Measurements from ENCODE around the gene RFXANK.
"Not testable (repeated sequence)": the region's sequence is repeated elsewhere in the genome, so short reads cannot be mapped to it uniquely, and the experiment has no call there.

The RFXANK gene

DNA sequence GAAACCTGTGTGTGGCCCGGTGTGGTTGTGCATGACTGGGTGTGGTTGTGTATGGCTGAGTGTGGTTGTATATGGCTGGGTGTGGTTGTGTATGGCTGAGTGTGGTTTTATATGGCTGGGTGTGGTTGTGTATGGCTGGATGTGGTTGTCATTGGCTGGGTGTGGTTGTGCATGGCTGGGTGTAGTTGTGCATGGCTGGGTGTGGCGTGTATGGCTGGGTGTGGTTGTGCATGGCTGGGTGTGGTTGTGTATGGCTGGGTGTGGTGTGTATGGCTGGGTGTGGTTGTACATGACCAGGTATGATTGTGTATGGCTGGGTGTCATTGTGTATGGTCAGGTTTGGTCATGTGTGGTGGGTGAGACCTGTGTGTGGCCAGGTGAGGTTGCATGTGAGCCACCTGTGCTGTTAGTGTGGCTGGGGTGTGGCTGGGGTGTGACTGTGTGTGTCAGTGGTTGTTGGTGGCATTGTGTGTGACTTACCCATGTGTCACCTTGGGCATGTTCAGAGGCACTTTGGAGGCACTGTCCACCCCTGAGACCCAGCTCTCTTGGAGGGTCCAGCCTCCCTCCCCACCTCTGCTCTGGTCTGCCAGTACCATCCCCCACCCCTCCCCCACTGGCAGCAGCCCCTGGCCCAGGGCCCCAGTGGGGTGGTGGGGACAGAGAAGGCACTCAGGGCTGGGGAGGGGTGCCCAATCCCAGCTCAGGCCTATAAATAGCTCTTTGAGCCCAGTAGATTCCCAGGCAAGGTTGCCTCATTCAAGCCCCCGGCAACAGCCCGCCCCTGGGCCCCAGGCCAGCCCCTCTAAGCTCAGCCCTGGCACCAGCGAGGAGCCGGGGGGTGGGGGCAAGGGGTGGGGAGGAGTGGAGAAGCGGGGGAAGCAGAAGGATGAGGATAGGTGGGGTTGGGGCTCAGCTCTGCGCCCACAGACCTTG lies 15.8 kb downstream of the RFXANK start:
- DNase-seq: peak; percentile 71

DNA sequence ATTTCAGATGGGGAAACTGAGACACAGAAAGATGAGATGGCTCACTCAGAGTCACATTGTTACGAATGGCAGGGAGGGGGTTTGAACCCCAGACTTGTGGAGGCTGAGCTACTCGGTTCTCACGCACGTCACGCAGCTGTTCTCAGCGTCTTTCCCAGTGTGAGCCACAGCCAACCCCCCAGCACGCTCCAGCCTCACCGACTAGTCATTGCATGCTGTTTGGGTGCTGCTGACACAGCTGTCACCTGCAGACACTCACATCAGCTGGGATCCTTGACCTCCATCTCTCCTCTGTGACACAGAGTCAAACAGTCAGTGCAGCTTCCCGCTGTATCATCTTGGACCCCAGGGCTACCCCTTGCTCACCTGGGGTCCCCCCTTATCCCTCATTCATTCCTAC lies 17.3 kb downstream of the RFXANK start:
- DNase-seq: no peak

DNA sequence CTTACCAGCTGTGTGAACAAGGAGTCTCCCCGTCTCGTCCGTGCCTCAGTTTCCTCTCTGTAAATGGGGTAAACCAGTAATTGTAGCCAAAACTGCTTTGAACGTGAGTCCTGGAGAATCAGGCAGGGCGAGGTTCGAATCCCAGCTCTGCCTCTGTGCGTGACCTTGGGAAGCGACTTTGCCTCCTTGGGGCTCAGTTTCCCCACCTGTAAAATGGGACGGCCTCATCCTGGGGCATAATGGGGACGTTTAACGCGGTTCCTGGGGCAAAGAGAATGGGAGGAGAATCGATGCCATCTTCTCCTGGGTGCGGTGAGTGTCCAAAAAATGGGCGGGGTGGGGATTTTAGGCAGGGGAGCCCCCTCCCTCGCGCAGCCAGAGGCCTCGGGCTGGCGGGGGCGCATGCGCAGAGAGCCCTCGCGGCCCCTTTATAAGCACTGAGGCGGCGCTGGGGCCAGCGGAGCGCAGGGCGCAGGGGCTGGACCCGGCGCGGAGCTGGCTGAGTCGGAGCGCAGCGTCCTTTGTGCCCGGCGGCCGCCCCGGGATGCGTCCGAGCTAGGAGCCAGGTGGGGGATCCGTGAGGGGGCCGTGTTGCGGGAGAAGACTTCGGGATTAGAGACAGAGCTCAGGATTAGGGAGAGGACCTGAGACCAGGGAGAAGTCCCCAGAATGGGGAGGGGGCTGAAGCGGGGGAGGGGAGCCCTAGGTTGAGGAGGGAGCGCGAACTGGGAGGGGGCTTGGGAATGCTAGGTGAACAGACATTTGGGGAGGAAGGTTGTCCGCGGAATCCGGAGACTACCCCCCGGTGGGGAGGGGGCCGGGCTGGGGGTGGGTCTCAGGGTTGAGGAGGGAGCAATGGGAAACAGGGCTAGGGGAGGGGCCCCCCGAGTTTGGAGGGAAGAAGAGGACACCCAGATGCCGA lies 19.7 kb downstream of the RFXANK start, which contains the start of gene NCAN:
TSS of gene NCAN (plus strand) at position 460 of the 922 bp plus-strand sequence. CDS start 4,996 bp downstream, outside the sequence.
- DNase-seq: peak; percentile 8

DNA sequence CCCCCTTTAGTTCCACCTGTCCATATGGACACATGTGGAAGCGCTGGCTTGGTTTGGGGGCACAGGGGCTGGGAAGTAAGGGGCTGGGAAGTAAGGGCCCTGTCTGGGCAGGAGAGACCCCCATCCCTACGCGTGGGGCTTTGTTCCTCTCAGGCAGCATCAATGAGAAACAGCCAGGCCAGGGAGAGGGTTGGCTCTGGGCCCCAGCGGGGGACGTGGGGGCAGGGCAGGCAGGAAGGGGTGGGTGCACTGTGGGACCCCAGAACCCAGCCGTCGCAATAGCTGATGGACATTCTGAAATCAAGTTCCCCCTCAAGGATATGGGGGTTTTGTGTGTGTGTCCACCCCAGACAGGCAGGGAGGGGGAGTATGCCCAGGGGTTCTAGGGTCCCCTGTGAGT lies 20.9 kb downstream of the RFXANK start:
- DNase-seq: no peak

DNA sequence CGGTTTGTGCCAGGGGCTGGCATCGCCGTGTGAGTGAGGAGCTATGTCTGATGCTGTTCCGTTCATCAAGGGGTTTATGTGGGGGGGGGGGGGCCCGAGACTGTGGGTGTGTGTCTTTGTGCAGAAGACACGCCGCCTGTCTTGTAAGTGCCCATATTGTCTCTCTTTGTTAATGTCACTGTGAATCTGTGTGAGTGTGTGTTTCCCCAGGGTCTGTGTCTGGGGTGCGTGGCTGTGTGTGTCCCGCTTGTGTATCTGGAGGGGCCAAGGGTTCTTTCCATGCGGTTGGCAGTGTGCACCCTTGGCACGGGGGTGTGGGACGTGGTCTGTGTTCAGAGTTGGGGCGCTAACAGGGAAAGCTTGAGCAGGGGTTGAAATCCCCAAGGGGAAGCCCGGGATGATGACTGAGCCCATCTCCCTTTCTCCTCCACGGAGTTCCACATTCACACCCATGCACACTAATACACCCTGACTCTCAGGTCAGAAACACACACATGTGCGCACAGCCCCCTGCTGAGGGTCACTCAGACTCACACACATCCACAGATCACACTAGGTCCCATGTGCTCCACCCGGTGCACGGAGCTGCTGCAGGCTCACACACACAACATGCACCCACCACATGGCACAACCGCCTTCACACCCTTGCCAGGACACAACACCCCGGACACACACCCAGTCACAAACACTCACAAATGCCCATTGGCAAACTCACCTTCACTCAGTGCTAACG lies 21.5 kb downstream of the RFXANK start:
- DNase-seq: no peak

DNA sequence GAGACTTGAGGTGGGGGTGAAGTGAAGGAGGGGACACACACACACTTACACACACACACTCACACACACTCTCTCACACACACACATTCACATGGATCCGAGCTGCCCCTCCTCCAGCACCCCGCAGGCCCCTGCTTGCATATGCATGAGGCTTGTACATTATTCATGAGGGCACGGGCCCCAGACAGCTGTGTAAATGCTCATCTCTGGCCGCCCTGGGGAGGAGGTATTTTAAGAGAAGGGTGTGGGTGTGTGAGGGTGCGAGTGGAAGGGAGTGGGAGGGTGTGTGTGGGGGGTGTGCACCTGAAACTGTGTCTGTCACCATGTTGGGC lies 22.1 kb downstream of the RFXANK start:
- DNase-seq: no peak

DNA sequence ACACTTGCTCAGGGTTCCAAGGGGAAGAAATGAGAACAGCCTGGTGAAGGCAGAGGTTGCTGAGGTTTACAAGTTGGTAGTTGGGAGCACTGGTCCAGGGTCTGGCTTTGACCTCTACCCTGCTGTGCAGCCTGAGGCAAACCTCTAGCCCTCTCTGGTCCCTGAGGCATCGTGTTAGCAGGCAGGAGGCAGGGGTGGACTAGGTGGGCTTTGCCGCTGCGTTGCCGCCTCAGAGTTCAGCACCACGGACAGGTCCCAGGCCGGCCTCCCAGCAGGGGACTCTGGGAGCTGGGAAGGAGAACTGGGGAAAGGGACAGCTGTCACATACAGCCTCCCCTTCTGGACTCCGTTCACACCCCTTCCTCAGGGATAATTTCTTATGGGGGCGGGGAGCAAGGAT lies 22.8 kb downstream of the RFXANK start:
- DNase-seq: no peak

DNA sequence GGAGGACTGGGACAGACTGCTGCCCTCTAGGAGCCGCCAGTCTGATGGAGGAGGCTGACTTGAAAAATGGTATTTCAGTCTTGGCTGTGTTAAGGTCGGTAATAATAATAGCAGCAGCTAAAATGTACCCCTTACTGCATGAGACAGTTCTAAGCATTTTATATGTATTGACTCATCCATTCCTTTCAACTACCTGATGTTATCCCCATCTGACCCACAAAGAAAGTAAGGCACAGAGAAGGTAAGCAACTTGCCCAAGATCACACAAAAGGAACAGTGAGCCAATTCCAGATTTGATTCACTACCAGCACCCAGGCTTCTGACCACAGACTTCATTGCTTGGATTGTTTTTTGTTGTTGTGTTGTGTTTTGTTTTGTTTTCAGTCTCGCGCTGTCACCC lies 23.7 kb downstream of the RFXANK start:
- DNase-seq: no peak

DNA sequence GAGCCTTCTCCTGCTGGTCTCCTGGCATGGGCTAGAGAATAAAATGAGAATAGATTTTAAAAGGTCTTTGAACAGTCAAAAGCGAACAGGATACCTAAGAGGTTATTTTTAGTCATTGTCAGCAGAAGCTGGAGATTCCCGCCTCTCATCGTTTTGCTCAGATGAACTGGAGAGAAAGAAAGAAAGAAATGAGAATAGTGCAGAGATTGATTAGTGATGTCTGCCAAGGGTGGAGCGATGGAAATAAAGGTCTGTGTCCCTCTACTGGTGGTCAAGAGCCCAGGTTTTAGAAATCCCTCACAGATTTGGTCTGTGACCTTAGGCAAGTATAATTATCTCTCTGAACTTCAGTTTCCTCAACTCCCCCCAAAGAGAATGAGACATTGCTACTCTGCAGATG lies 25.0 kb downstream of the RFXANK start:
- no peak for DNase-seq

DNA sequence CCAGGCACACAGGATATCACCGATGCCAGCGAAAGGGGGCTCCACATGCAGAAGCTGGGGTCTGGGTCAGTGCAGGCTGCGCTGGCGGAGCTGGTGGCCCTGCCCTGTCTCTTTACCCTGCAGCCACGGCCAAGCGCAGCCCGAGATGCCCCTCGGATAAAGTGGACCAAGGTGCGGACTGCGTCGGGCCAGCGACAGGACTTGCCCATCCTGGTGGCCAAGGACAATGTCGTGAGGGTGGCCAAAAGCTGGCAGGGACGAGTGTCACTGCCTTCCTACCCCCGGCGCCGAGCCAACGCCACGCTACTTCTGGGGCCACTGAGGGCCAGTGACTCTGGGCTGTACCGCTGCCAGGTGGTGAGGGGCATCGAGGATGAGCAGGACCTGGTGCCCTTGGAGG lies 26.9 kb downstream of the RFXANK start:
- no peak for DNase-seq

DNA sequence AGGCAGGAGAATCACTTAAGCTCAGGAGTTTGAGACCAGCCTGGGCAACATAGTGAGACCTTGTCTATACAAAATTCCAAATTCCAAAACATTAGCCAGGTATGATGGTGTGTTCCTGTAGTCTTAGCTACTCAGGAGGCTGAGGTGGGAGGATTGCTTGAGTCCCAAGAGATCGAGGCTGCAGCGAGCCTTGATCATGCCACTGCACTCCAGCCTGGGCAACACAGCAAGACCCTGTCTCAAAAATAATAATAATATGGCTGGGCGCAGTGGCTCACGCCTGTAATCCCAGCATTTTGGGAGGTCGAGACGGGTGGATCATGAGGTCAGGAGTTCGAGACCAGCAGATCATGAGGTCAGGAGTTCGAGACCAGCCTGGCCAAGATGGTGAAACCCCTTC lies 28.9 kb downstream of the RFXANK start:
- DNase-seq: not testable (repeated sequence)

DNA sequence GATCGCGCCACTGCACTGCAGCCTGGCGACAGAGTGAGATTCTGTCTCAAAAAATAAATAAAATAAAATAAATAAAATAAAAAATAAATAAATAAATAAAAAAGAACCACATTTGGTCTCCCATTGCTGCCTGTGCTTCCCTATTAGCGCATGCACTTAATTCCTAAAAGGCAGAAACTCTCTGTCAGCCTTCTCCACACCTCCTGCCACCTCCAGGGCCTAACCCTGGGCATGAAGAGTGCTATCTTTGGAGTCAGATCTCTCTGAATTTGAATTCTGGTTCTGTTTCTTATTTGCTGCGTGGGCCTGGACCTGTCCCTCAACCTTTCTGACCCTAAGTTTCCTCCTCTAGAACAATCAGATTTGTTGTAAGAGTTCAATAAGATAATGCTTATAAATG lies 31.0 kb downstream of the RFXANK start:
- DNase-seq: no peak

DNA sequence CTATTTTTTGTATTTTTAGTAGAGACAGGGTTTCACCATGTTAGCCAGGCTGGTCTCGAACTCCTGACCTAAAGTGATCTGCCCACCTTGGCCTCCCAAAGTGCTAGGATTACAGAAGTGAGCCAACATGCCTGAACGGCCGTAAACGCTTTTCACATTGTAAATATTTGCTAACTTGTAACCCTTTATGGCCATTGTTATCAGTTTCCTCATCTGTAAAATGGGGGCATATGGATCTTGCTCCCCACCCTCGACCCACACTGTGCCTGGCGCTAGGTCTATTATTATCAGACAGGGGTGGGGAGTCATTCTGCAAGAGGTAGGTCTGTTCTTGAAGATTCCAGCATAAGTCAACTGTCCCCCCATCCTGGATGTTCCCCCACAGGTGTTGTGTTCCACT lies 31.6 kb downstream of the RFXANK start:
- DNase-seq: no peak

DNA sequence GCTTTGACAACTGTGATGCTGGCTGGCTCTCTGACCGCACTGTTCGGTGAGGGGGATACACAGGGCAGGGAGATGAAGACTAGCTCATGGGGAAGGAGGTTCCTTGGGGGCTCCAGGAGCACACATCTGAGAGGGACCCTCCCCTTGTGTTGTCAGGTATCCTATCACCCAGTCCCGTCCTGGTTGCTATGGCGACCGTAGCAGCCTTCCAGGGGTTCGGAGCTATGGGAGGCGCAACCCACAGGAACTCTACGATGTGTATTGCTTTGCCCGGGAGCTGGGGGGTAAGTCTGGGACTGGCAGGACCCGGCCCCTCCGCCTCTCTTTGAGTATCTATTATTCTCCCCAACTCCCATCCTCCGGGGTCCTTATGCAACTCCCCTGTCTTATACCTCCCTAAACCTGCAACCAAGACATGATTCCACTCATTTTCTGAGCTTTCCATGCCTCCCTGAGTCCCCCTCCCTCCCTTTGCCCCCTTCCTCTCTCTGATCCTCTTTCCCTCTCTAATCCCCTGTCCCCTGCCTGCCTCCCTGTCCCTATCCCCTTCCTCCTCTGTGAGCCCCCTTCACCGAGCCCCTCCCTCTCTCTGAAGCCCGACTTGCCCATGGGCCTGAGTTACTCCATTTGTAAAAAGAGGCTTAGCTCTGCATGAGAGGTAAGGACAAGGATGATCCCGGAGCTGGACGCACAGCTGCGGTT lies 32.2 kb downstream of the RFXANK start:
- no peak for DNase-seq

DNA sequence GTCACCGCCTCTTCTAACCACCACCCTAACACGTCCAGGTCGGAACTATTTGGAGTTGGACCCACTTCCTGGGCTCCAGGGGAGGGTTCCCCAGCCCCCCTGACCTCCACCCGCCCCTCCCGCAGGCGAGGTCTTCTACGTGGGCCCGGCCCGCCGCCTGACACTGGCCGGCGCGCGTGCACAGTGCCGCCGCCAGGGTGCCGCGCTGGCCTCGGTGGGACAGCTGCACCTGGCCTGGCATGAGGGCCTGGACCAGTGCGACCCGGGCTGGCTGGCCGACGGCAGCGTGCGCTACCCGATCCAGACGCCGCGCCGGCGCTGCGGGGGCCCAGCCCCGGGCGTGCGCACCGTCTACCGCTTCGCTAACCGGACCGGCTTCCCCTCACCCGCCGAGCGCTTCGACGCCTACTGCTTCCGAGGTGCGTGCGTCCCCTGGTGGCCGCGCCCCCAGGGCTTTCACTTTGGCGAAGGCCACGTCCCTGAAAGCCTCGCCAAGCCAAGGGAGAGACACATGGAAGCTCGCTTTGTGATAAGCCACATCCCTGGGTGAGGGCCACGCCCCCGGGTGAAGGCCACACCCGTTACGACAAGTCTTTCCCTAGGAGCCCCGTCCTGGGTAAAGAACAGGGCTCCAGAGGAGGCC lies 32.9 kb downstream of the RFXANK start:
- DNase-seq: no peak

DNA sequence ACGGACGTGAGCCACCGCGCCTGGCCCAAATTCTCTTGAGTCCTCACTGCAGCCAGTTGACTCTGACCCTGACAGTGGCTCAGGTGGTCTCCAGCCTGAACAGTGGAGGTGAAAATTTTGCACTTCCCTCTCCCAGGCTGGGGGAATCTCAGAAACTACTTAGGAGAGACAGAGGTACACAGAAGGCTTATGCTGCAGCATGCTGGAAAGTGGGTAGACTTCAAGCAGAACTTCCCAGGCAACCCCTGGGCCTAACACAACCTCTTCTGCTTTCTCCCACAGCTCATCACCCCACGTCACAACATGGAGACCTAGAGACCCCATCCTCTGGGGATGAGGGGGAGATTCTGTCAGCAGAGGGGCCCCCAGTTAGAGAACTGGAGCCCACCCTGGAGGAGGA lies 34.1 kb downstream of the RFXANK start:
- no peak for DNase-seq

DNA sequence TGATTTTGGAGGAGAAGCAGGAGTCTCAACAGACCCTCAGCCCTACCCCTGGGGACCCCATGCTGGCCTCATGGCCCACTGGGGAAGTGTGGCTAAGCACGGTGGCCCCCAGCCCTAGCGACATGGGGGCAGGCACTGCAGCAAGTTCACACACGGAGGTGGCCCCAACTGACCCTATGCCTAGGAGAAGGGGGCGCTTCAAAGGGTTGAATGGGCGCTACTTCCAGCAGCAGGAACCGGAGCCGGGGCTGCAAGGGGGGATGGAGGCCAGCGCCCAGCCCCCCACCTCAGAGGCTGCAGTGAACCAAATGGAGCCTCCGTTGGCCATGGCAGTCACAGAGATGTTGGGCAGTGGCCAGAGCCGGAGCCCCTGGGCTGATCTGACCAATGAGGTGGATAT lies 34.6 kb downstream of the RFXANK start:
- DNase-seq: no peak

DNA sequence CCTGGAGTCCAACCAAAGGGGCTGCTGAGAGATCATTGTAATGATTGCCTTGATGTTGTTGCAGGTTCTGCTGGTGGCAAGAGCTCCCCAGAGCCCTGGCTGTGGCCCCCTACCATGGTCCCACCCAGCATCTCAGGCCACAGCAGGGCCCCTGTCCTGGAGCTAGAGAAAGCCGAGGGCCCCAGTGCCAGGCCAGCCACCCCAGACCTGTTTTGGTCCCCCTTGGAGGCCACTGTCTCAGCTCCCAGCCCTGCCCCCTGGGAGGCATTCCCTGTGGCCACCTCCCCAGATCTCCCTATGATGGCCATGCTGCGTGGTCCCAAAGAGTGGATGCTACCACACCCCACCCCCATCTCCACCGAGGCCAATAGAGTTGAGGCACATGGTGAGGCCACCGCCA lies 35.2 kb downstream of the RFXANK start:
- no peak for DNase-seq

DNA sequence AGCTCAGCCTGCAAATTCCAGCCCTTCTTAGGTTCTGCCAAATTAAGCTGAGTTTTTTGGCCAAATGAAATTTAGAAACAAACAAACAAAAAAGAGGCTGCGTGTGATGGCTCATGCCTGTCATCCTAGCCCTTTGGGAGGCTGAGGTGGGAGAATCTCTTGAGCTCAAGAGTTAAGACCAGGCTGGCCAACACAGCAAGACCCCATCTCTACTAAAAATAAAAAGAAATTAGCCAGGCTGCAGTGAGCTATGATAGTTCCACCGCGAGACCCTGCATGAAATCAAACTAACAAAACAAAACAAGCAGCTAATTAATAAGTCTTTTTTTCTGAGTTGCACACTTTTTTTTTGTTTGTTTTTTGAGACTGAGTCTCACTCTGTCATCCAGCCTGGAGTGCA lies 37.6 kb downstream of the RFXANK start:
- DNase-seq: no peak

DNA sequence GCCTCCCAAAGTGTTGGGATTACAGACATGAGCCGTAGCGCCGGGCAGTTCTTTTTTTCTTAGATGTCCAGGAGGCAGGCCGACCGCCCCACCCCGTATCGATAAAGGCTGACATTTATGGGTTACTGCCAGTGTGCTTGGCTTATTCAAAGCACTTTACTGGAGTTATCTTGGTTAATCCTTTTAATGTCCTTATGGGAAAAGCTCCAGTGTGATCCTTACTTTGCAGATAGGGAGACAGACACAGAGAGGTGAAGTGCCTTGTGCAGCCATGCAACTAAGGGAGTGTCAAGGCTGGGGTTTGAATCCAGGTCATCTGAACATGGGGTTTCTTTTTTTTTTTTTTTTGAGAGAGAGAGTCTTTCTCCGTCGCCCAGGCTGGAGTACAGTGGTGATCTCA lies 38.9 kb downstream of the RFXANK start:
- DNase-seq: no peak

DNA sequence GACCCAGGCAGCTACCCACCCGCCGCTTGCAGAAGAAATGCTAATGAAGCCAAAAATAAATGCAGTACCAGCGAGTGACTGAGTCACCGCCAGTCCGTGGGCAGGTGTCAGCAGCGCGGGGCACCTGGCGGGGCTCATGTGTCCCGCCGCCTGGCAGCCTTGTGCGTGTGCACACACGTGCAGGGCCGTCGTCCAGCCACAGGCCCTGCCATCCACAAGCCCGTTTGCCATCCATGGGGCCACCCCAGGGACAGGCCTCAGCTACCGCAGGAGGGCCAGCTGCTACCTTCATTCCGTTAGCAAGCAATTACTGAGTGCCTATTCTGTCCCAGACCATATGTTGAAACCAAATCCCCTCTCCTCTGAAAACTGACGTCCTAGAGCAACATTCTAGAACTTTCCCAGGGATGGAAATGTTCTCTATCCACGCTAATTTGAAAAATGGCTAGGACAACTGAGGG lies 40.2 kb downstream of the RFXANK start:
- DNase-seq: no peak

Data from midbrain (tissue), 1 donor.